HCT116 (cell line): Measurements from ENCODE around the gene RTL10. TPM values are rescaled to one million over a fixed set of nuclear protein-coding genes. Genes with fewer than 3 reads are reported as not detected.
A peak's percentile ranks its signal among the peaks of the same experiment; 100 is the strongest.

ENCODE experiments used
- ATAC-seq: fragments of 200-7000 bp; cut with Tn5 transposase; 2 replicates; pipeline ENCODE4 v1.9.1; 2020; ENCODE audit warnings: mild to moderate bottlenecking, moderate library complexity
- BruUV-seq: library from RNA; stranded (reverse); fragments of 400-500 nt; replicated peaks from 2 replicates; lab custom pipeline; 2021; lab: Mats Ljungman, UMichigan
- CTCF ChIA-PET: fragments of 300-600 bp; sonication (Branson Sonifier 250); formaldehyde crosslinking; loops from one replicate; lab custom pipeline; 2021; ENCODE audit warnings: antibody characterized with exemption; lab: Charles Lee
- POLR2A ChIA-PET: fragments of 300-600, 350-600 bp; sonication (Branson Sonifier 250); formaldehyde crosslinking; loops from one replicate; lab custom pipeline; 2021; ENCODE audit warnings: antibody characterized with exemption; lab: Charles Lee
- RAD21 ChIA-PET, 2 experiments: fragments of 300-600 bp; sonication (Branson Sonifier 250); formaldehyde crosslinking; loops; one replicate each; lab custom pipeline; 2023; ENCODE audit warnings: low total read pairs in 2 of 2; ENCODE audit not compliant: uncharacterized antibody in 2 of 2, unreplicated experiment in 2 of 2, low non-redundant PET in 1 of 2; lab: Charles Lee
- DNase-seq: peaks from one replicate; pipeline ENCODE4 v3.0.0-alpha.2; 2010; ENCODE audit warnings: low read depth, low spot score
- H2AFZ ChIP-seq: fragments of 200-600 bp; shearing (Covaris generic), sonication (generic); 2 replicates; pipeline ENCODE4 v1.6.1; 2017; ENCODE audit warnings: low read depth, mixed run types, mixed read lengths, antibody characterized with exemption, low read length; ENCODE audit not compliant: poor library complexity, severe bottlenecking
- H3K27ac ChIP-seq: 2 replicates; pipeline ENCODE4 v1.5.1; 2012; ENCODE audit warnings: low read depth, low read length
- H3K27me3 ChIP-seq: fragments of 200-600 bp; sonication (generic); 2 replicates; pipeline ENCODE4 v1.6.1; 2016; ENCODE audit warnings: mixed run types, low read length, mixed read lengths; ENCODE audit not compliant: insufficient read depth
- H3K36me3 ChIP-seq, 2 experiments: fragments of 200-500 bp in 1 of 2; fragments of 200-600 bp in 1 of 2; sonication (Bioruptor generic) in 1 of 2; sonication (generic) in 1 of 2; 2 replicates each; pipeline versions ENCODE4 v1.5.1 to v1.6.1; 2014 to 2016; ENCODE audit warnings: low read length in 2 of 2, inconsistent platforms in 1 of 2, mixed read lengths in 1 of 2, mixed run types in 1 of 2; ENCODE audit not compliant: insufficient read depth in 2 of 2, control insufficient read depth in 1 of 2
- H3K4me1 ChIP-seq, 2 experiments: fragments of 200-600 bp in 1 of 2; sonication (generic) in 1 of 2; 2 replicates each; pipeline versions ENCODE4 v1.5.1 to v1.6.1; 2012 to 2017; ENCODE audit warnings: low read length in 2 of 2, inconsistent platforms in 1 of 2, mild to moderate bottlenecking in 1 of 2, mixed read lengths in 1 of 2, mixed run types in 1 of 2, moderate library complexity in 1 of 2; ENCODE audit not compliant: insufficient read depth in 2 of 2, control insufficient read depth in 1 of 2
- H3K4me2 ChIP-seq: fragments of 200-600 bp; sonication (generic); 2 replicates; pipeline ENCODE4 v1.6.1; 2017; ENCODE audit warnings: mixed run types, low read length, mixed read lengths
- H3K4me3 ChIP-seq, 2 experiments: fragments of 200-600 bp in 1 of 2; sonication (generic) in 1 of 2; replicated peaks in 1 of 2; 2 replicates each; pipeline ENCODE4 v1.5.1; 2011 to 2016; ENCODE audit warnings: low read length in 2 of 2, control low read depth in 1 of 2, low read depth in 1 of 2, mild to moderate bottlenecking in 1 of 2, mixed read lengths in 1 of 2, mixed run types in 1 of 2
- H3K79me2 ChIP-seq: fragments of 200-600 bp; sonication (generic); 2 replicates; pipeline ENCODE4 v1.6.1; 2017; ENCODE audit warnings: mild to moderate bottlenecking, mixed run types, low read length, moderate library complexity, mixed read lengths; ENCODE audit not compliant: insufficient read depth
- H3K9ac ChIP-seq: fragments of 200-600 bp; sonication (generic); 2 replicates; pipeline ENCODE4 v1.6.1; 2016; ENCODE audit warnings: low read length, mixed read lengths
- H3K9me2 ChIP-seq: fragments of 200-600 bp; sonication (generic), shearing (Covaris generic); 2 replicates; pipeline ENCODE4 v1.6.1; 2017; ENCODE audit warnings: mixed run types, mild to moderate bottlenecking, moderate library complexity; ENCODE audit not compliant: insufficient read depth
- H3K9me3 ChIP-seq, 2 experiments: fragments of 200-500 bp in 1 of 2; fragments of 200-600 bp in 1 of 2; sonication (Bioruptor generic) in 1 of 2; sonication (generic) in 1 of 2; 2 replicates each; pipeline ENCODE4 v1.6.1; 2014 to 2017; ENCODE audit warnings: low read length in 2 of 2, mixed read lengths in 2 of 2, inconsistent platforms in 1 of 2, low read depth in 1 of 2, mild to moderate bottlenecking in 1 of 2, mixed run types in 1 of 2, moderate library complexity in 1 of 2; ENCODE audit not compliant: control insufficient read depth in 1 of 2, insufficient read depth in 1 of 2
- H4K20me1 ChIP-seq: fragments of 200-600 bp; sonication (generic), shearing (Covaris generic); 2 replicates; pipeline ENCODE4 v1.6.1; 2017; ENCODE audit warnings: mixed run types, mild to moderate bottlenecking, moderate library complexity; ENCODE audit not compliant: insufficient read depth
- CEBPB ChIP-seq: IDR thresholded peaks from 2 replicates; pipeline ENCODE4 v1.6.1; 2012; ENCODE audit warnings: low read depth
- RAD21 ChIP-seq: IDR thresholded peaks from 2 replicates; pipeline ENCODE4 v1.6.1; 2012; ENCODE audit warnings: low read depth, mild to moderate bottlenecking
- REST ChIP-seq: IDR thresholded peaks from 2 replicates; pipeline ENCODE4 v1.6.1; 2012; ENCODE audit warnings: low read depth
- SP1 ChIP-seq: IDR thresholded peaks from 2 replicates; pipeline ENCODE4 v1.6.1; 2012; ENCODE audit warnings: low read depth
- ZNF274 ChIP-seq: fragments of 200-500 bp; sonication (Bioruptor generic); IDR thresholded peaks from 2 replicates; pipeline ENCODE4 v1.6.1; 2014; ENCODE audit warnings: mild to moderate bottlenecking, low read depth, low read length, inconsistent platforms
- intact Hi-C: fragments of 100-400 bp; cut with micrococcal nuclease; formaldehyde crosslinking; loops from 2 replicates; pipeline ENCODE4 v1.10.0; 2022
- total RNA-seq: library from RNA; stranded (reverse); gene quantifications from one replicate; pipeline ENCODE4 v1.2.1, GENCODE V29; 2021; ENCODE audit not compliant: unreplicated experiment
- TF ChIP-seq, protein P1 (sequence below): IDR thresholded peaks from 2 replicates; pipeline ENCODE4 v1.6.1; 2011; ENCODE audit warnings: mild to moderate bottlenecking, low read length, moderate library complexity; ENCODE audit not compliant: insufficient replicate concordance; ENCODE audit errors: extremely low read depth
- TF ChIP-seq, protein P2 (sequence below), 3 experiments: fragments of 200-600 bp in 1 of 3; sonication (generic) in 1 of 3; IDR thresholded peaks in 2 of 3; conservative IDR thresholded peaks in 1 of 3; 2 replicates each; pipeline ENCODE4 v1.5.1; 2012 to 2017; ENCODE audit warnings: low read depth in 2 of 3, low read length in 2 of 3, antibody characterized with exemption in 1 of 3, borderline replicate concordance in 1 of 3, control low read depth in 1 of 3, mild to moderate bottlenecking in 1 of 3, mixed read lengths in 1 of 3, mixed run types in 1 of 3, moderate library complexity in 1 of 3; ENCODE audit not compliant: insufficient read depth in 1 of 3

The RTL10 gene
- total RNA-seq, 1 experiment from 2014 or later = 24.6 TPM

GRCh38 chr22:19900707-19901436 is 46.2 kb upstream of the RTL10 start:
- RAD21 ChIA-PET = no interaction called here
- H3K4me2 ChIP-seq = no peak overlapping the region
- no TSS peak for BruUV-seq
- no peak for ATAC-seq
- intact Hi-C loops = no loop called here
- no peaks in the 10 kb centered on the region for H3K9me3 ChIP-seq
- no peaks in the 10 kb centered on the region for H3K9me2 ChIP-seq
- H3K27ac ChIP-seq = no peak overlapping the region
- TF ChIP-seq ZNF274 = no peak
- no peak for TF ChIP-seq RAD21
- TF ChIP-seq, protein P1, sequence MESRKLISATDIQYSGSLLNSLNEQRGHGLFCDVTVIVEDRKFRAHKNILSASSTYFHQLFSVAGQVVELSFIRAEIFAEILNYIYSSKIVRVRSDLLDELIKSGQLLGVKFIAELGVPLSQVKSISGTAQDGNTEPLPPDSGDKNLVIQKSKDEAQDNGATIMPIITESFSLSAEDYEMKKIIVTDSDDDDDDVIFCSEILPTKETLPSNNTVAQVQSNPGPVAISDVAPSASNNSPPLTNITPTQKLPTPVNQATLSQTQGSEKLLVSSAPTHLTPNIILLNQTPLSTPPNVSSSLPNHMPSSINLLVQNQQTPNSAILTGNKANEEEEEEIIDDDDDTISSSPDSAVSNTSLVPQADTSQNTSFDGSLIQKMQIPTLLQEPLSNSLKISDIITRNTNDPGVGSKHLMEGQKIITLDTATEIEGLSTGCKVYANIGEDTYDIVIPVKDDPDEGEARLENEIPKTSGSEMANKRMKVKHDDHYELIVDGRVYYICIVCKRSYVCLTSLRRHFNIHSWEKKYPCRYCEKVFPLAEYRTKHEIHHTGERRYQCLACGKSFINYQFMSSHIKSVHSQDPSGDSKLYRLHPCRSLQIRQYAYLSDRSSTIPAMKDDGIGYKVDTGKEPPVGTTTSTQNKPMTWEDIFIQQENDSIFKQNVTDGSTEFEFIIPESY = no peak
- no peak for TF ChIP-seq REST
- TF ChIP-seq, protein P2, sequence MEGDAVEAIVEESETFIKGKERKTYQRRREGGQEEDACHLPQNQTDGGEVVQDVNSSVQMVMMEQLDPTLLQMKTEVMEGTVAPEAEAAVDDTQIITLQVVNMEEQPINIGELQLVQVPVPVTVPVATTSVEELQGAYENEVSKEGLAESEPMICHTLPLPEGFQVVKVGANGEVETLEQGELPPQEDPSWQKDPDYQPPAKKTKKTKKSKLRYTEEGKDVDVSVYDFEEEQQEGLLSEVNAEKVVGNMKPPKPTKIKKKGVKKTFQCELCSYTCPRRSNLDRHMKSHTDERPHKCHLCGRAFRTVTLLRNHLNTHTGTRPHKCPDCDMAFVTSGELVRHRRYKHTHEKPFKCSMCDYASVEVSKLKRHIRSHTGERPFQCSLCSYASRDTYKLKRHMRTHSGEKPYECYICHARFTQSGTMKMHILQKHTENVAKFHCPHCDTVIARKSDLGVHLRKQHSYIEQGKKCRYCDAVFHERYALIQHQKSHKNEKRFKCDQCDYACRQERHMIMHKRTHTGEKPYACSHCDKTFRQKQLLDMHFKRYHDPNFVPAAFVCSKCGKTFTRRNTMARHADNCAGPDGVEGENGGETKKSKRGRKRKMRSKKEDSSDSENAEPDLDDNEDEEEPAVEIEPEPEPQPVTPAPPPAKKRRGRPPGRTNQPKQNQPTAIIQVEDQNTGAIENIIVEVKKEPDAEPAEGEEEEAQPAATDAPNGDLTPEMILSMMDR (IDR thresholded peaks at IDR 0.05 in 2 of 3, conservative IDR thresholded peaks at IDR 0.05 in 1 of 3; ENCODE audit: borderline replicate concordance in 1 of 3, insufficient read depth in 1 of 3, low read depth in 2 of 3, low read length in 2 of 3) = 0 out of 6 replicates have a peak, but pooled peaks of 1 of the 3 experiments have one; percentile 1
- no peak for TF ChIP-seq SP1
- no peak for TF ChIP-seq CEBPB
- CTCF ChIA-PET = interaction anchor here (1.5 kb wide), 1 partner anchor 170 kb away, joined by 6 read pairs; no protein-coding TSS in a partner anchor
- no peak overlapping the region for H2AFZ ChIP-seq
- no peak overlapping the region for H3K9ac ChIP-seq
- POLR2A ChIA-PET = no interaction called here
- H3K27me3 ChIP-seq = no peaks in the 10 kb centered on the region
- peaks cover 0 to 12% of the 10 kb centered on the region in 2 experiments; a peak in 1 of 4 replicates for H3K4me1 ChIP-seq
- DNase-seq = no peak
- no peaks in the 10 kb centered on the region for H4K20me1 ChIP-seq
- no peaks in the 10 kb centered on the region for H3K36me3 ChIP-seq
- no peak overlapping the region for H3K4me3 ChIP-seq
- no peaks in the 10 kb centered on the region for H3K79me2 ChIP-seq
